PC-9 (cell line): ENCODE data around the gene SLC6A9.

Source experiments
- EZH2 ChIP-seq: fragments of 200-600 bp; sonication (generic); IDR thresholded peaks from 2 replicates; pipeline ENCODE4 v1.8.0; 2017; ENCODE audit warnings: antibody characterized with exemption, low read depth
- TF ChIP-seq, protein P1 (sequence below): fragments of 200-600 bp; sonication (generic); conservative IDR thresholded peaks from 2 replicates; pipeline ENCODE4 v1.6.1; 2017; ENCODE audit warnings: mixed run types, antibody characterized with exemption, mild to moderate bottlenecking, moderate library complexity

DNA sequence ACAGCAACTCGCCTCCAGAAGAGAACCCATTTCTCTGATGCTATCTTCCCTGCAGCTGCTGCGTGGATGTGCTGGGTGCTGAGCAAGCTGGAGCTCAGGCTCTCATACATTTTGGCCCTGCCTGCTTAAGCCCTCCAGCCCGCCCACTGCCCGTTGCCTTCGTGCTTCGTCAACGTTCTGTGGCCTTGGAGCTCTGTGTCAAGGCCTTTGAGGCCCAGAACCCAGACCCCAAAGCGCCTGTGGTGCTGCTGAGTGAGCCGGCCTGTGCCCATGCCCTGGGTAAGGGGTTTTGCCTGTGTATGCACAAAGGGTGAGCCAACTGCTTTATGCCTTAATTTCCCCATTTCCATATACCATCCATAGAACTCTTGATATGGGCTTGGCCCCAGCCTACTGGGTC lies 60.4 kb downstream of the SLC6A9 start:
- TF ChIP-seq, protein P1, sequence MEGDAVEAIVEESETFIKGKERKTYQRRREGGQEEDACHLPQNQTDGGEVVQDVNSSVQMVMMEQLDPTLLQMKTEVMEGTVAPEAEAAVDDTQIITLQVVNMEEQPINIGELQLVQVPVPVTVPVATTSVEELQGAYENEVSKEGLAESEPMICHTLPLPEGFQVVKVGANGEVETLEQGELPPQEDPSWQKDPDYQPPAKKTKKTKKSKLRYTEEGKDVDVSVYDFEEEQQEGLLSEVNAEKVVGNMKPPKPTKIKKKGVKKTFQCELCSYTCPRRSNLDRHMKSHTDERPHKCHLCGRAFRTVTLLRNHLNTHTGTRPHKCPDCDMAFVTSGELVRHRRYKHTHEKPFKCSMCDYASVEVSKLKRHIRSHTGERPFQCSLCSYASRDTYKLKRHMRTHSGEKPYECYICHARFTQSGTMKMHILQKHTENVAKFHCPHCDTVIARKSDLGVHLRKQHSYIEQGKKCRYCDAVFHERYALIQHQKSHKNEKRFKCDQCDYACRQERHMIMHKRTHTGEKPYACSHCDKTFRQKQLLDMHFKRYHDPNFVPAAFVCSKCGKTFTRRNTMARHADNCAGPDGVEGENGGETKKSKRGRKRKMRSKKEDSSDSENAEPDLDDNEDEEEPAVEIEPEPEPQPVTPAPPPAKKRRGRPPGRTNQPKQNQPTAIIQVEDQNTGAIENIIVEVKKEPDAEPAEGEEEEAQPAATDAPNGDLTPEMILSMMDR: no peak
- no peak for TF ChIP-seq EZH2
